Fibroblast of lung (primary cell): ENCODE measurements around the gene OR9Q2. TPM values are rescaled to one million over a fixed set of nuclear protein-coding genes. Genes with fewer than 3 reads are reported as not detected.

Experiments used
- DNase-seq, 2 donors: peaks; one replicate each; pipeline versions ENCODE4 v3.0.0 to v3.0.0-alpha.2; 2010; ENCODE audit warnings: low read depth in 2 of 2
- H2AFZ ChIP-seq: 2 replicates; pipeline ENCODE4 v1.5.1; 2012; ENCODE audit warnings: low read length, control low read depth, inconsistent platforms
- H3K27ac ChIP-seq: 2 replicates; pipeline ENCODE4 v1.5.1; 2011; ENCODE audit warnings: low read length, control low read depth; ENCODE audit not compliant: insufficient read depth
- H3K27me3 ChIP-seq: 2 replicates; pipeline ENCODE4 v1.5.1; 2011; ENCODE audit warnings: mild to moderate bottlenecking, low read length; ENCODE audit not compliant: control insufficient read depth, insufficient read depth
- H3K36me3 ChIP-seq: 2 replicates; pipeline ENCODE4 v1.5.1; 2011; ENCODE audit warnings: low read length; ENCODE audit not compliant: control insufficient read depth, insufficient read depth
- H3K4me1 ChIP-seq: 2 replicates; pipeline ENCODE4 v1.5.1; 2011; ENCODE audit warnings: low read length; ENCODE audit not compliant: control insufficient read depth, insufficient read depth; ENCODE audit errors: extremely low read depth
- H3K4me2 ChIP-seq: 2 replicates; pipeline ENCODE4 v1.5.1; 2011; ENCODE audit warnings: low read length, control low read depth; ENCODE audit not compliant: insufficient read depth; ENCODE audit errors: extremely low read depth
- H3K4me3 ChIP-seq, 4 experiments: fragments of 200-600 bp in 1 of 4; sonication (generic) in 1 of 4; replicated peaks in 1 of 4; 2 replicates each; pipeline ENCODE4 v1.5.1; 2011 to 2016; ENCODE audit warnings: low read length in 4 of 4, low read depth in 3 of 4, mild to moderate bottlenecking in 3 of 4, control low read depth in 2 of 4, inconsistent platforms in 1 of 4, mixed read lengths in 1 of 4; ENCODE audit not compliant: insufficient read depth in 1 of 4; ENCODE audit errors: control extremely low read depth in 1 of 4
- H3K79me2 ChIP-seq: 2 replicates; pipeline ENCODE4 v1.5.1; 2012; ENCODE audit warnings: mild to moderate bottlenecking, low read length, inconsistent platforms; ENCODE audit not compliant: control insufficient read depth, insufficient read depth
- H3K9ac ChIP-seq: 2 replicates; pipeline ENCODE4 v1.5.1; 2011; ENCODE audit warnings: mild to moderate bottlenecking, low read length, control low read depth; ENCODE audit not compliant: insufficient read depth
- H3K9me3 ChIP-seq: 2 replicates; pipeline ENCODE4 v1.5.1; 2012; ENCODE audit warnings: low read depth, low read length; ENCODE audit not compliant: control insufficient read depth, insufficient read depth
- H4K20me1 ChIP-seq: 2 replicates; pipeline ENCODE4 v1.5.1; 2011; ENCODE audit warnings: low read length; ENCODE audit not compliant: control insufficient read depth, insufficient read depth; ENCODE audit errors: extremely low read depth
- CTCF ChIP-seq, 2 donors: IDR thresholded peaks in 1 of 2; conservative IDR thresholded peaks in 1 of 2; 1 replicate in 1 of 2; 2 replicates in 1 of 2; pipeline ENCODE4 v1.5.1; 2011 to 2012; ENCODE audit warnings: low read length in 2 of 2, control low read depth in 1 of 2, inconsistent platforms in 1 of 2, low read depth in 1 of 2, mild to moderate bottlenecking in 1 of 2
- EZH2 ChIP-seq: IDR thresholded peaks from 2 replicates; pipeline ENCODE4 v1.5.1; 2012; ENCODE audit warnings: low read length, control low read depth, mild to moderate bottlenecking; ENCODE audit errors: missing control alignments
- polyA plus RNA-seq, 2 donors: library from polyadenylated mRNA; depleted of rRNA in 1 of 2; stranded (reverse) in 1 of 2; unstranded in 1 of 2; fragments of >200 nt; gene quantifications; 2 replicates each; pipeline ENCODE4 v1.2.1, GENCODE V29; 2011 to 2012; ENCODE audit warnings: missing spikeins in 1 of 2
- total RNA-seq: library from RNA; depleted of rRNA; stranded (reverse); fragments of >200 nt; gene quantifications from 2 replicates; pipeline ENCODE4 v1.2.1, GENCODE V29; 2014

The OR9Q2 gene
- total and polyA plus RNA-seq, 2 donors (not counting 1 experiment from before 2014, with no cell fraction given), result not detected

GRCh38 chr11:58186938-58187337, 1.9 kb upstream of the OR9Q2 start:
- Histone ChIP-seq H4K20me1 (no peaks in the 10 kb centered on the region), H3K4me3 (no peak overlapping the region), H3K9me3 (no peaks in the 10 kb centered on the region), H3K36me3 (no peaks in the 10 kb centered on the region), H2AFZ (no peak overlapping the region), H3K9ac (no peak overlapping the region), H3K79me2 (no peaks in the 10 kb centered on the region), H3K27ac (no peak overlapping the region), H3K4me2 (no peak overlapping the region), H3K4me1 (no peaks in the 10 kb centered on the region), H3K27me3 (no peaks in the 10 kb centered on the region)
- no peak for DNase-seq
- TF ChIP-seq EZH2 (no peak), CTCF (conservative IDR thresholded peaks at IDR 0.05 in 1 of 2, IDR thresholded peaks at IDR 0.05 in 1 of 2; ENCODE audit: low read depth in 1 of 2, low read length in 2 of 2) (no peak)

GRCh38 chr11:58192229-58192628, 3.4 kb downstream of the OR9Q2 start:
- no peaks in the 10 kb centered on the region for H3K36me3 ChIP-seq
- TF ChIP-seq CTCF (conservative IDR thresholded peaks at IDR 0.05 in 1 of 2, IDR thresholded peaks at IDR 0.05 in 1 of 2; ENCODE audit: low read depth in 1 of 2, low read length in 2 of 2), result no peak
- no peak for TF ChIP-seq EZH2
- no peak overlapping the region for H3K4me2 ChIP-seq
- H3K27ac ChIP-seq, result no peak overlapping the region
- no peak overlapping the region for H2AFZ ChIP-seq
- H4K20me1 ChIP-seq, result no peaks in the 10 kb centered on the region
- no peak overlapping the region for H3K4me3 ChIP-seq
- H3K27me3 ChIP-seq, result no peaks in the 10 kb centered on the region
- no peak for DNase-seq
- H3K9ac ChIP-seq, result no peak overlapping the region
- H3K9me3 ChIP-seq, result no peaks in the 10 kb centered on the region
- no peaks in the 10 kb centered on the region for H3K79me2 ChIP-seq
- no peaks in the 10 kb centered on the region for H3K4me1 ChIP-seq

GRCh38 chr11:58193391-58193790, 4.5 kb downstream of the OR9Q2 start:
- Histone ChIP-seq H3K4me2 (no peak overlapping the region), H2AFZ (no peak overlapping the region), H3K9ac (no peak overlapping the region), H3K79me2 (no peaks in the 10 kb centered on the region), H3K4me3 (no peak overlapping the region), H4K20me1 (no peaks in the 10 kb centered on the region), H3K36me3 (no peaks in the 10 kb centered on the region), H3K9me3 (no peaks in the 10 kb centered on the region), H3K27ac (no peak overlapping the region), H3K27me3 (no peaks in the 10 kb centered on the region), H3K4me1 (no peaks in the 10 kb centered on the region)
- no peak for DNase-seq
- TF ChIP-seq CTCF (conservative IDR thresholded peaks at IDR 0.05 in 1 of 2, IDR thresholded peaks at IDR 0.05 in 1 of 2; ENCODE audit: low read depth in 1 of 2, low read length in 2 of 2) (no peak), EZH2 (no peak)
